SJCRH30 (cell line): ENCODE data around the gene RGS7. TPM values are rescaled to one million over a fixed set of nuclear protein-coding genes. Genes with fewer than 3 reads are reported as not detected.

Source experiments
- DNase-seq, 2 experiments: peaks; one replicate each; pipeline ENCODE4 v3.0.0-alpha.2; 2015 to 2020
- H3K27ac ChIP-seq: fragments of 250-450 bp; sonication (Bioruptor Pico); 2 replicates; pipeline ENCODE4 v1.5.1; 2020; ENCODE audit warnings: mild to moderate bottlenecking, moderate library complexity
- H3K27me3 ChIP-seq: fragments of 250-450 bp; sonication (Bioruptor Pico); 2 replicates; pipeline ENCODE4 v1.5.1; 2020; ENCODE audit warnings: mild to moderate bottlenecking, moderate library complexity
- H3K36me3 ChIP-seq: fragments of 250-450 bp; sonication (Bioruptor Pico); 2 replicates; pipeline ENCODE4 v1.5.1; 2020; ENCODE audit warnings: mild to moderate bottlenecking, moderate library complexity
- H3K4me1 ChIP-seq: fragments of 250-450 bp; sonication (Bioruptor Pico); 2 replicates; pipeline ENCODE4 v1.5.1; 2020; ENCODE audit warnings: mild to moderate bottlenecking, moderate library complexity
- H3K4me3 ChIP-seq: fragments of 250-450 bp; sonication (Bioruptor Pico); 2 replicates; pipeline ENCODE4 v1.5.1; 2020; ENCODE audit warnings: mild to moderate bottlenecking, moderate library complexity
- H3K9me3 ChIP-seq: fragments of 250-450 bp; sonication (Bioruptor Pico); replicated peaks from 2 replicates; pipeline ENCODE4 v1.5.1; 2020; ENCODE audit warnings: mild to moderate bottlenecking, moderate library complexity
- total RNA-seq: library from RNA; depleted of rRNA; stranded (reverse); fragments of >200 nt; shearing (Covaris generic); gene quantifications from 2 replicates; pipeline ENCODE4 v1.2.3, GENCODE V29; 2014; rRNA removed

Gene RGS7
- total RNA-seq, result 0.16 TPM in 1 of 2 replicates, not detected in the other

- DNase-seq, result peak; percentile 63 to 67
- 0 out of 2 replicates have a peak, but pooled peaks cover 5% of the 10 kb centered on the region for H3K27me3 ChIP-seq
Observed at GRCh38 chr1:241356519-241357365, at the start of gene RGS7. Gene RGS7, minus strand, starts transcription at chr1:241357205.

GRCh38 chr1:241406421-241406820 lies 49.4 kb upstream of the RGS7 start:
- H3K36me3 ChIP-seq, result no peaks in the 10 kb centered on the region
- no peaks in the 10 kb centered on the region for H3K27me3 ChIP-seq
- no peaks in the 10 kb centered on the region for H3K4me1 ChIP-seq
- H3K27ac ChIP-seq, result no peak overlapping the region
- no peak for DNase-seq
- H3K9me3 ChIP-seq, result no peaks in the 10 kb centered on the region
- no peak overlapping the region for H3K4me3 ChIP-seq

More at GRCh38 chr1:241356519-241357365, at the start of gene RGS7:
- Histone ChIP-seq H3K9me3 (no peaks in the 10 kb centered on the region), H3K4me1 (no peaks in the 10 kb centered on the region), H3K27ac (no peak within 1 kb of the TSS), H3K36me3 (no peaks in the 10 kb centered on the region), H3K4me3 (peak within 1 kb of the TSS; percentile 59)

GRCh38 chr1:241401156-241401555 lies 44.2 kb upstream of the RGS7 start:
- H3K4me1 ChIP-seq, result no peaks in the 10 kb centered on the region

GRCh38 chr1:241396747-241397681 lies 40.0 kb upstream of the RGS7 start:
- no peak for DNase-seq

More at GRCh38 chr1:241401156-241401555, 44.2 kb upstream of the RGS7 start:
- H3K27ac ChIP-seq, result no peak overlapping the region
- H3K36me3 ChIP-seq, result no peaks in the 10 kb centered on the region
- no peaks in the 10 kb centered on the region for H3K9me3 ChIP-seq
- no peaks in the 10 kb centered on the region for H3K27me3 ChIP-seq
- no peak overlapping the region for H3K4me3 ChIP-seq
- no peak for DNase-seq

GRCh38 chr1:241391926-241392710 lies 35.1 kb upstream of the RGS7 start:
- Histone ChIP-seq H3K4me3 (no peak overlapping the region), H3K27me3 (no peaks in the 10 kb centered on the region), H3K9me3 (no peaks in the 10 kb centered on the region), H3K27ac (no peak overlapping the region), H3K36me3 (no peaks in the 10 kb centered on the region), H3K4me1 (peaks cover 7% of the 10 kb centered on the region; the same call in 1 of the 2 replicates)
- peak in 1 of 2 experiments; percentile 35 for DNase-seq

More at GRCh38 chr1:241396747-241397681, 40.0 kb upstream of the RGS7 start:
- H3K4me1 ChIP-seq, result peaks cover 4% of the 10 kb centered on the region; the same call in 1 of the 2 replicates
- no peaks in the 10 kb centered on the region for H3K36me3 ChIP-seq
- H3K27ac ChIP-seq, result no peak overlapping the region
- H3K4me3 ChIP-seq, result no peak overlapping the region
- no peaks in the 10 kb centered on the region for H3K27me3 ChIP-seq
- no peaks in the 10 kb centered on the region for H3K9me3 ChIP-seq

- no peaks in the 10 kb centered on the region for H3K36me3 ChIP-seq
- DNase-seq, result no peak
Observed at GRCh38 chr1:241390526-241390925, 33.5 kb upstream of the RGS7 start.

GRCh38 chr1:241389400-241389799 lies 32.4 kb upstream of the RGS7 start:
- H3K4me3 ChIP-seq, result no peak overlapping the region
- no peaks in the 10 kb centered on the region for H3K27me3 ChIP-seq
- no peak for DNase-seq
- H3K36me3 ChIP-seq, result no peaks in the 10 kb centered on the region
- H3K27ac ChIP-seq, result no peak overlapping the region
- H3K4me1 ChIP-seq, result peaks cover 7% of the 10 kb centered on the region; the same call in 1 of the 2 replicates
- H3K9me3 ChIP-seq, result no peaks in the 10 kb centered on the region

More at GRCh38 chr1:241390526-241390925, 33.5 kb upstream of the RGS7 start:
- no peaks in the 10 kb centered on the region for H3K27me3 ChIP-seq
- H3K27ac ChIP-seq, result no peak overlapping the region
- H3K4me1 ChIP-seq, result peaks cover 7% of the 10 kb centered on the region; the same call in 1 of the 2 replicates
- no peaks in the 10 kb centered on the region for H3K9me3 ChIP-seq
- H3K4me3 ChIP-seq, result no peak overlapping the region

GRCh38 chr1:241387216-241387615 lies 30.2 kb upstream of the RGS7 start:
- H3K4me3 ChIP-seq, result no peak overlapping the region
- no peak overlapping the region for H3K27ac ChIP-seq

GRCh38 chr1:241376701-241377100 lies 19.7 kb upstream of the RGS7 start:
- H3K4me1 ChIP-seq, result no peaks in the 10 kb centered on the region
- no peaks in the 10 kb centered on the region for H3K27me3 ChIP-seq
- no peak overlapping the region for H3K4me3 ChIP-seq
- no peak overlapping the region for H3K27ac ChIP-seq
- H3K36me3 ChIP-seq, result no peaks in the 10 kb centered on the region
- no peak for DNase-seq
- no peaks in the 10 kb centered on the region for H3K9me3 ChIP-seq

More at GRCh38 chr1:241387216-241387615, 30.2 kb upstream of the RGS7 start:
- Histone ChIP-seq H3K4me1 (peaks cover 5% of the 10 kb centered on the region; the same call in 1 of the 2 replicates), H3K9me3 (no peaks in the 10 kb centered on the region), H3K27me3 (no peaks in the 10 kb centered on the region), H3K36me3 (no peaks in the 10 kb centered on the region)
- no peak for DNase-seq

GRCh38 chr1:241375886-241376285 lies 18.9 kb upstream of the RGS7 start:
- Histone ChIP-seq H3K4me3 (no peak overlapping the region), H3K27ac (no peak overlapping the region), H3K9me3 (no peaks in the 10 kb centered on the region), H3K4me1 (no peaks in the 10 kb centered on the region), H3K27me3 (no peaks in the 10 kb centered on the region), H3K36me3 (no peaks in the 10 kb centered on the region)
- no peak for DNase-seq

GRCh38 chr1:241366196-241366595 lies 9.2 kb upstream of the RGS7 start:
- Histone ChIP-seq H3K27ac (no peak overlapping the region), H3K9me3 (no peaks in the 10 kb centered on the region), H3K27me3 (no peaks in the 10 kb centered on the region), H3K4me1 (no peaks in the 10 kb centered on the region), H3K4me3 (no peak overlapping the region), H3K36me3 (no peaks in the 10 kb centered on the region)
- DNase-seq, result no peak

GRCh38 chr1:241362350-241362749 lies 5.3 kb upstream of the RGS7 start:
- Histone ChIP-seq H3K4me3 (no peak overlapping the region), H3K27me3 (0 out of 2 replicates have a peak, but pooled peaks cover 5% of the 10 kb centered on the region), H3K4me1 (no peaks in the 10 kb centered on the region), H3K9me3 (no peaks in the 10 kb centered on the region), H3K36me3 (no peaks in the 10 kb centered on the region), H3K27ac (no peak overlapping the region)
- DNase-seq, result no peak

- Histone ChIP-seq H3K9me3 (no peaks in the 10 kb centered on the region), H3K27ac (no peak overlapping the region), H3K36me3 (no peaks in the 10 kb centered on the region), H3K4me3 (peak overlapping the region; percentile 59), H3K4me1 (no peaks in the 10 kb centered on the region), H3K27me3 (0 out of 2 replicates have a peak, but pooled peaks cover 5% of the 10 kb centered on the region)
- DNase-seq, result no peak
Observed at GRCh38 chr1:241357366-241358340, 648 bp upstream of the RGS7 start.
